Fibroblast of skin of right quadriceps (primary cell): ENCODE data around the gene POU4F2.

Experiments used
- DNase-seq: peaks from one replicate; pipeline ENCODE4 v3.0.0-alpha.2; 2013

POU4F2 gene

GRCh38 chr4:146638786-146639505, at the start of gene POU4F2:
Gene POU4F2, plus strand, starts transcription at chr4:146638893. Its CDS starts 248 bp downstream, at chr4:146639141.
- DNase-seq = peak; percentile 7

DNA sequence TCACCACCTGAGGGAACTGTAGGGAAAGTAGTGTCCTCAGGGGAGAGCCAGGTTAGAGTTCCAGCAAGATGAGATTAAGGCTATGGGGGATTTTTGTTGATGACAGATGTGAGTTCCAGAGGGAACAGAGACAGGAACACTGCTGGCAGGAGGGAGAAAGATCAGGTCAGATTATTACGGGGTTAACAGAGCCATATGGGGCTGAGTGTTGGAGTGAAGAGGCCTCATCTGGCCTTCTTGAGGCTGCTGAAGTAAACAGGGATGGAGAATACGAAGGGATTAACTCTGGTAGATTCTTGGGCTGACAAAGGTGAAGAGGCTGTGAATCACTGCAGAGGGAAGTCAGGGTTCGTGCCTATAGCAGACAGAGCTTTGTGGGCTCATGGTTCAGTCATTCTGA, 47.9 kb upstream of the POU4F2 start:
- no peak for DNase-seq

DNA sequence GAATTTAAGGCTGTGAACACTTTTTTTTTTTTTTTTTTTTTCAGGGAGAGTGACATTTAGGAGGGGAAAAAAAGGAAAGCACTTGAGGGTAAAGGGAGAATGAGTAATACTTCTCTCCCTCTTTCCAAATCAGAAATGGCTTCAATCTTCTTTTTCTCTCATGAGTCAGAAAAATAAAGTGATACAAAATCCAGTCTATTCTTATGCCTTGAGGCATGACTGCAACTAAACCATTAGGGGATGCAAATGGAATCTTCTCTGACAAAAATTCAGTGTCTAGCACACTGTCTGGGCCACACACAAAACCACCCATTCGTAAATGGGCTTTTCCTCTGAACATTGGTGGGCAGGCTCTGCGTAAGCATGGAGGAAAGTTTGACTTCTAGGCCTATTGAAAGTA, 46.7 kb upstream of the POU4F2 start:
- DNase-seq = no peak

DNA sequence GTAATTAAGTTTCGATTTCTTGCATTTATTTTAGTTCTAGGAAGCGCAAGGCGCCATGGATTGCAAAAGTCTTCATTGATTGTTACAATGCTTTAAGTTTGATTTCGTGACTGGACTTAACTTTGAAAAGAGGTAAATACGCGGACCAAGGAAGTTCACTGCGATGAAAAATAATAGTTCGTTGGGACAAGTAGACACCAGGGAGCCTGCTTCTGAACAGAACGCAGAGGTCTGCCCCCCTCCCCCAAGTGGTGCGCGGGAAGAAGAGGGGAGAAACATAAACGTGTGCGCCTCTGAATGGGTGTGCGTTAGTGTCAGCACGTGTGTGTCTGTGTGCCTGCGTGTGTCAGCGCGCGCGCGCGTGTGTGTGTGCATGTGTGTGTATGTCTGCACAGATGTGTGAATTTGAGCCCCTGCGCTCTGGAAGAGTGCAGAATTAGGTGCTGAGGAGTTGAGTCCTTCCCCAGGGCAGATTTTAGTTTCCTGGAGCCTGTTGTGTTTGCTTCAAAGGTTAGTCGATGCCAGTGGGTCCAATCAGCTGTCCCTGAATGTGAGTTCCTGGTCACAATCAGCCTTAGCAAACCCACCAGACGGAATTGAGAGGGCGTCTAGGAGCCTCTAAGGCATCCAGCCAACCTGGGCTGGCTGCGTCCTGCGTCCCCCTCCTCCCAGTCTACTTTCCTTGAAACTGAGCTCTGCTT, 5.8 kb upstream of the POU4F2 start:
- DNase-seq = no peak

GRCh38 chr4:146633471-146633800, 5.3 kb upstream of the POU4F2 start:
- no peak for DNase-seq

- no peak for DNase-seq
Measured at GRCh38 chr4:146634825-146635224, 3.9 kb upstream of the POU4F2 start.

- no peak for DNase-seq
Measured at GRCh38 chr4:146637621-146638332, 916 bp upstream of the POU4F2 start.

- DNase-seq = no peak
Measured at GRCh38 chr4:146638333-146638785, 334 bp upstream of the POU4F2 start.

- DNase-seq = no peak
Measured at GRCh38 chr4:146639506-146639932, 826 bp downstream of the POU4F2 start.

DNA sequence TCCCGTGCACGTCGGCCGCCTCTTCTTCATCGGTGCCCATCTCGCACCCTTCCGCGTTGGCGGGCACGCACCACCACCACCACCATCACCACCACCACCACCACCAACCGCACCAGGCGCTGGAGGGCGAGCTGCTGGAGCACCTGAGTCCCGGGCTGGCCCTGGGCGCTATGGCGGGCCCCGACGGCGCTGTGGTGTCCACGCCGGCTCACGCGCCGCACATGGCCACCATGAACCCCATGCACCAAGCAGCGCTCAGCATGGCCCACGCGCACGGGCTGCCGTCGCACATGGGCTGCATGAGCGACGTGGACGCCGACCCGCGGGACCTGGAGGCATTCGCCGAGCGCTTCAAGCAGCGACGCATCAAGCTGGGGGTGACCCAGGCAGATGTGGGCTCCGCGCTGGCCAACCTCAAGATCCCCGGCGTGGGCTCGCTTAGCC, 1.4 kb downstream of the POU4F2 start:
- DNase-seq = no peak

GRCh38 chr4:146640465-146641061, 1.9 kb downstream of the POU4F2 start:
- DNase-seq = no peak

DNA sequence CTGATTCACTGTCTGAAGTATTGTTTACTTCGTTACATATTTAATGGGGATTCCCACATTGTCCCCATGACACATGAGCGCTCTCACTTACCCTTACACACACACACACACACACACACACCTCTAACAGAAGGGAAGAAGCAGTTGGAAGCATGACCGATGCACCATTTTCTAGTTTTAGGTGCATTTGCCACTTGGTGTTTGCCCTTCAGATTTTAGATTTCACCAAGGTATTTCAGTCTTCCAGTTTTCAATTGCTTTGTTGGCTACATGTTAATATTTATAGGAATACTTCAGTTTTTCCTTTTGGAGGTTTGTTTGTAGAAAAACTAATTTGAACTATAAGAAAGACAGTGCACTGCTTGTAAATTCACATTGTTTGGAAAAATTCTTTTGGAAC, 3.1 kb downstream of the POU4F2 start:
- no peak for DNase-seq

GRCh38 chr4:146643812-146644401, 5.2 kb downstream of the POU4F2 start:
- peak; percentile 12 for DNase-seq

- no peak for DNase-seq
Measured at GRCh38 chr4:146645921-146646320, 7.2 kb downstream of the POU4F2 start.

DNA sequence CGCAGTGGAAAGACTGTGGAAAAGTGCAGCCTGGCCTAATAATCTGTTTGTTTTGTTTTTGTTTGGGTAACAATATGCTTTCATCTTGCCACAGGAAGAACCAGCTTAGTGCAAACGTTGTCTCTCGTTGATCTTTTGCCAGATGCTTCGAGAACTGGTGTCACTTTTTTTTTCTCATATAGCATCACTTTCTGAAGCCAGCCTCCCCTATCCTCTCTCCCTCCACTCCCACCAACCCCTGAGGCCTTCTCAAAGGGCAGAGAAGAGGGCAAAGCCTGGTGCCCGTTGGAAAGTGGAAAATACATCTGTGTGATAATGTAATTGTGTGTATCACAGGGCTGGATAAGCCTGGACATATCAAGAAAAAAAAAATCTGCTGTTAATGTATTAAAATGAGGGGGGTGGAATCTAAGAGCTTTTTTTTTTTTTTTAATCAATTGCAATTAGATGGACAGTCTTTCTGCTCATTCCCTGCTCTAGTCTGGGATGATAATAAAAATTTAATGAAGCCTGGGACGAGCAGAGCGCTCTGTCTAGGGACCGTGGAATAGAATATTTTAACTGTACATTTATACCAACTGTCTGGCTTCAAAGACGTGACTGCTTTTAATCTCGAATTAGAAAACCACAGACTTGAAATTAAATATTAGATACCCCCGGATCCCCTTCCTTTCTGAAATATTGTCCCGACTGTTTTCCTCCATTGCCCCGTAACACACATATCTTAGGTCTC, 8.1 kb downstream of the POU4F2 start:
- no peak for DNase-seq

DNA sequence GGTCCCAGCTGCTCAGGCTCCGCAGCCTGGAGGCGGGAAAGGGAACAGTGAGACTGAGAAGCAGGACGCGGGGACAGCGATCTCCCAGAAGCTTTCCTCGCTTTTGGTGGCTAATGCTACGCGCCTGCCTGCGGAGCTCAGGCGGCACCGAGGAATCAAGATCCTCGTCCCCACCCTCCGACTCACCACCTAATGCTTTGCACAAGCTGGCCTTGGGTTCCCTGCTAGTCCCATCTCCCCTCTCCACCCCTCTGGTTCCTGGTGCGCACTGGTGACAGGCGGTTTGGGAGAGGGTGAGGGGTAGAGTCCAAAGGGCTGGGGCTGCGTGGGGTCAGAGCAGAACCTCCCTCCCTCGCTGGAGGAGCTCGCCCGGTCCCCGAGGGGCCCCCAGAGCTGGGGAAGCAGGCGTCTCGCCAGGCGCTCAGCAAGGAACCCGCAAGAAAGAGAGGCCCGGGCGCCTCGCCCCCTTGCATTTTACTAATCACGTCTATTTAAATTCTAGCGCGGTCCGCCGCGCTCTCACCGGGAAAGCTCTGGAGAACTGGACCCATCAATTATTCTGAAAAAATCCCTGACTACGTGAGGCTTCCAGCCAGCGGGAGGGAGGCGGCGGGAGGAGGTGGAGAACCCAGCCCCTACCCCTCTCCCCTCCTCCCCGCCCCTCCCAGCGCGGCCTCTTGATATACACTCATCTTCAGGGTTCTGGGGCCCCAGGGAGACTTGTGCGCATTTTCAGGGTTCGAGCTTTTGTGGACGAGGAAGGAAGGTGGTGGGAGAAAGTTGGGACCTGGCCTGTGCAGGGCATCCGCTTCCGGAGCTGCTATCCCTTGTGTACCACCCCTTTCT, 9.1 kb downstream of the POU4F2 start:
- DNase-seq = no peak

DNA sequence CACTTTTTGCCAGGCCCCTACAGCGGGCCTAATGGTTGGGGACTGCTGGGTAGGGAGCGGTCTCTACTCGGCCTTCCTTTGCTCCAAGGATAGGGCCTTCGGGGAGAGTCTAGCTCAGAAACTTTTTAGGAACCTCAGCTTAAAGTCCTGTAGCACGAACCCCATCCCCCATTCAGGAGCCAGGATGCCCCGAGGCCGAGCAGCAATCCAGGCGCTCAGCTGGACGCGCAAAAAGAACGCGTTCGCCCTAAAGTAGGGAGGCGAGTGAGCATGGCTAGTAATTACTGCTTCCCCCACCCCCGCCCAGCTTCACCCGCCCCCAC, 9.7 kb downstream of the POU4F2 start:
- no peak for DNase-seq

DNA sequence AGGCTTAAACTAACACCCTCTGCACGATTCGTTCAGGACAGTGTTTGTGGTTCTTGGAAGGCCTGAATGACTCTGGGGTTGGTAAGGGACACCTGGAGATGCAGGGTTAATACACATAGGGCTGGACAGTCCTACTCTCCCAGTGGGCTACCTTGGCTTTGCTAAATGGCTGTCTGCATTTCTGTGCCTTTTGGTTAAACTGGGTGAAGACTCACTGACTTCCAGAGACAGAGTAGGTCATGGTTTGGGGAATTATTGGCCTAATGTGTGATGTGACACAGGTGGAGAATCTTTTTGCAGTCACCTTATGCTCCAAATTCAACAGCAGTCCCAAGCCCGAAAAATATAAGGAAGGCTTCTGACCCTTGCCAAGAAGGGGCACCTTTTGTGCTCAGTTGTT, 10.5 kb downstream of the POU4F2 start:
- DNase-seq = no peak

- DNase-seq = no peak
Measured at GRCh38 chr4:146650034-146650433, 11.3 kb downstream of the POU4F2 start.

DNA sequence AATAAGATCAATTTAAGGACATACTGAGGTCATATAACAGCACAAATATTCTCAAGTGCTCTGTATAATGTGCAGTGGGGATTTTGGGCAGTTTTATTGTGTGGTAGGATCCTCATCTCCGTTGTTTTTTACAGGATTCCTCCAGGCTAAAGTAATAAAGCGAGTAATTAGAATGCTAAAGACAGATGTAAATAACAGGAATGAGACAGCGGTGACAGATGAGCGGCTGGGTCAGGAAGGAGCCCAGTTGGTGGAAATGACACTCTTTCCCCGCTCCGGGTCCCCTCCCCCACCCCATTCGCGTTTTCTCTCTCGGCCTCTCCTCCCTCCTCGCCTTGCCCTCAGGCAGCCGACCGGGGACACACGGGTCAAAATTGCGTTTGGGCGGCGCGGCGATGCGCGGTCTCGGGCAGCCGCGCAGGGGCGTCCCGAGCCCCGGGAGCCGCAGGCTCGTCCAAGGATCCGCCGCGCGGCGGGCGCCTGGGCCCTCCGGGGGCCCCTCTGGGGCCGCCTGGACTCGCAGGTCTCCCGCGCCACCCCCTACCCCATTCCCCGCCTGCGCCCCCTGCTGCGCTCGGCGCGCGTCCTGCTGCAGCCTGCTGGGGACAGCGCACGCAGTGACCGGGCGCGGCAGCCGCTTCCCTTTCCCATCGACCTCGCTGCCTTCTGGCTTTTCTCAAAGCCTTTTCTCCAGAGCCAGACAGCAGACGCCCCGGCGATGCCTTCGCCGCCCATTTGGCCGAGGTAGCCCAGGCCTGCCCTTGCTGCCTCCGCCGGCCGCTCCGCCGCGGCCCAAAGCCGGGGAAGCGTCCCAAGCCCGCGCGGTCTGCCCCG, 16.2 kb downstream of the POU4F2 start:
- peak; percentile 6 for DNase-seq

- DNase-seq = no peak
Measured at GRCh38 chr4:146655521-146655856, 16.8 kb downstream of the POU4F2 start.
